A673 (cell line): ENCODE data around the gene LRRC18. TPM values are rescaled to one million over a fixed set of nuclear protein-coding genes. Genes with fewer than 3 reads are reported as not detected.

Experiments
- BruUV-seq: library from RNA; stranded (reverse); fragments of 400-500 nt; replicated peaks from 2 replicates; lab custom pipeline; 2021; lab: Mats Ljungman, UMichigan
- CTCF ChIA-PET: fragments of 300-600 bp; sonication (Branson Sonifier 250); formaldehyde crosslinking; loops from one replicate; lab custom pipeline; 2022; ENCODE audit warnings: antibody characterized with exemption; lab: Charles Lee
- POLR2A ChIA-PET: fragments of 300-600 bp; sonication (Branson Sonifier 250); formaldehyde crosslinking; loops from one replicate; lab custom pipeline; 2022; ENCODE audit warnings: antibody characterized with exemption; ENCODE audit not compliant: low non-redundant PET; lab: Charles Lee
- DNase-seq: peaks from one replicate; pipeline ENCODE4 v3.0.0-alpha.2; 2015; ENCODE audit warnings: low spot score
- H3K27ac ChIP-seq: fragments of 200-600 bp; sonication (generic); 2 replicates; pipeline ENCODE4 v1.5.1; 2016; ENCODE audit warnings: mixed run types, low read depth, mild to moderate bottlenecking, mixed read lengths, antibody characterized with exemption, low read length; ENCODE audit not compliant: poor library complexity, severe bottlenecking
- H3K27me3 ChIP-seq: fragments of 200-600 bp; sonication (generic); replicated peaks from 2 replicates; pipeline ENCODE4 v1.6.1; 2017; ENCODE audit warnings: mixed run types, low read depth, mild to moderate bottlenecking, mixed read lengths, antibody characterized with exemption, low read length; ENCODE audit not compliant: insufficient read depth, poor library complexity
- H3K36me3 ChIP-seq: fragments of 200-600 bp; sonication (generic); 2 replicates; pipeline ENCODE4 v1.6.1; 2016; ENCODE audit warnings: mixed run types, mild to moderate bottlenecking, mixed read lengths, antibody characterized with exemption, low read length; ENCODE audit not compliant: insufficient read depth, poor library complexity, severe bottlenecking
- H3K4me1 ChIP-seq: fragments of 200-600 bp; sonication (generic); 2 replicates; pipeline ENCODE4 v1.6.1; 2017; ENCODE audit warnings: mixed run types, mild to moderate bottlenecking, mixed read lengths, antibody characterized with exemption, low read length; ENCODE audit not compliant: insufficient read depth, poor library complexity, severe bottlenecking
- H3K4me3 ChIP-seq: fragments of 200-600 bp; sonication (generic); 2 replicates; pipeline ENCODE4 v1.5.1; 2016; ENCODE audit warnings: low read depth, mixed run types, mild to moderate bottlenecking, mixed read lengths, low read length; ENCODE audit not compliant: poor library complexity, severe bottlenecking
- H3K9me3 ChIP-seq: fragments of 200-600 bp; sonication (generic); 2 replicates; pipeline ENCODE4 v1.6.1; 2016; ENCODE audit warnings: mixed run types, low read depth, mild to moderate bottlenecking, mixed read lengths, antibody characterized with exemption, low read length; ENCODE audit not compliant: poor library complexity, severe bottlenecking
- CTCF ChIP-seq: fragments of 300-800, 200-600 bp; sonication (generic); conservative IDR thresholded peaks from 2 replicates; pipeline ENCODE4 v1.5.1; 2017; ENCODE audit warnings: low read depth, mild to moderate bottlenecking, antibody characterized with exemption, low read length, moderate library complexity, mixed read lengths
- EZH2 ChIP-seq: fragments of 200-600 bp; sonication (generic); IDR thresholded peaks from 2 replicates; pipeline ENCODE4 v1.6.1; 2017; ENCODE audit warnings: borderline replicate concordance, low read depth, mild to moderate bottlenecking, mixed read lengths, antibody characterized with exemption, low read length; ENCODE audit not compliant: poor library complexity, severe bottlenecking
- intact Hi-C: fragments of 100-400 bp; cut with micrococcal nuclease; formaldehyde crosslinking; loops from one replicate; pipeline ENCODE4 v1.10.0; 2022; ENCODE audit not compliant: unreplicated experiment
- total RNA-seq: library from RNA; stranded (reverse); gene quantifications from 2 replicates; pipeline ENCODE4 v1.2.3, GENCODE V29; 2021

LRRC18 gene
- total RNA-seq, 1 experiment from 2014 or later: not detected

- POLR2A ChIA-PET: no interaction called here
- no peak overlapping the region for H3K27ac ChIP-seq
Measured at GRCh38 chr10:48929413-48929990, 10.1 kb downstream of the LRRC18 start.

GRCh38 chr10:48926764-48927540 lies 12.7 kb downstream of the LRRC18 start:
- no TSS peak for BruUV-seq
- Histone ChIP-seq H3K9me3 (no peaks in the 10 kb centered on the region), H3K27ac (no peak overlapping the region), H3K4me1 (no peaks in the 10 kb centered on the region), H3K27me3 (peaks cover 6% of the 10 kb centered on the region), H3K36me3 (no peaks in the 10 kb centered on the region), H3K4me3 (no peak overlapping the region)
- POLR2A ChIA-PET: no interaction called here
- TF ChIP-seq EZH2 (no peak), CTCF (no peak)
- CTCF ChIA-PET: no interaction called here
- intact Hi-C loops: no loop called here
- DNase-seq: no peak

More at GRCh38 chr10:48929413-48929990, 10.1 kb downstream of the LRRC18 start:
- no peak for DNase-seq
- no peak for TF ChIP-seq EZH2
- TF ChIP-seq CTCF: no peak
- Histone ChIP-seq H3K9me3 (no peaks in the 10 kb centered on the region), H3K4me1 (no peaks in the 10 kb centered on the region), H3K36me3 (no peaks in the 10 kb centered on the region), H3K4me3 (no peak overlapping the region), H3K27me3 (peaks cover 6% of the 10 kb centered on the region)
- CTCF ChIA-PET: no interaction called here
- no TSS peak for BruUV-seq
- intact Hi-C loops: no loop called here

- CTCF ChIA-PET: no interaction called here
- intact Hi-C loops: no loop called here
Measured at GRCh38 chr10:48926255-48926654, 13.4 kb downstream of the LRRC18 start.

More at GRCh38 chr10:48926255-48926654, 13.4 kb downstream of the LRRC18 start:
- Histone ChIP-seq H3K27me3 (peaks cover 6% of the 10 kb centered on the region), H3K4me1 (no peaks in the 10 kb centered on the region), H3K4me3 (no peak overlapping the region), H3K36me3 (no peaks in the 10 kb centered on the region), H3K9me3 (no peaks in the 10 kb centered on the region), H3K27ac (no peak overlapping the region)
- TF ChIP-seq CTCF (no peak), EZH2 (no peak)
- no TSS peak for BruUV-seq
- POLR2A ChIA-PET: no interaction called here
- no peak for DNase-seq
